OCI-LY7 (cell line): ENCODE measurements around the gene EGFL7. TPM values are rescaled to one million over a fixed set of nuclear protein-coding genes. Genes with fewer than 3 reads are reported as not detected.

ENCODE experiments used
- BruUV-seq: library from RNA; stranded (reverse); fragments of 400-500 nt; replicated peaks from 2 replicates; lab custom pipeline; 2021; lab: Mats Ljungman, UMichigan
- CTCF ChIA-PET: fragments of 300-600 bp; sonication (Branson Sonifier 250); formaldehyde crosslinking; loops from one replicate; lab custom pipeline; 2022; ENCODE audit warnings: antibody characterized with exemption; ENCODE audit not compliant: unreplicated experiment; lab: Charles Lee
- POLR2A ChIA-PET: fragments of 300-600 bp; sonication (Branson Sonifier 250); formaldehyde crosslinking; loops from one replicate; lab custom pipeline; 2022; ENCODE audit warnings: antibody characterized with exemption; lab: Charles Lee
- DNase-seq: peaks from one replicate; pipeline ENCODE4 v3.0.0-alpha.2; 2015; ENCODE audit warnings: low spot score
- H2AFZ ChIP-seq: fragments of 200-600 bp; sonication (generic), shearing (Covaris generic); 2 replicates; pipeline ENCODE4 v1.6.1; 2014; ENCODE audit warnings: mild to moderate bottlenecking, antibody characterized with exemption, low read length, moderate library complexity
- H3K27ac ChIP-seq: fragments of 200-600 bp; sonication (generic); 2 replicates; pipeline ENCODE4 v1.5.1; 2014; ENCODE audit warnings: mixed run types, low read depth, mild to moderate bottlenecking, moderate library complexity, low read length, inconsistent platforms; ENCODE audit not compliant: poor library complexity, severe bottlenecking
- H3K36me3 ChIP-seq: fragments of 200-600 bp; sonication (generic); 2 replicates; pipeline ENCODE4 v1.6.1; 2014; ENCODE audit warnings: mild to moderate bottlenecking, antibody characterized with exemption, low read length, moderate library complexity, mixed read lengths; ENCODE audit not compliant: insufficient read depth
- H3K4me1 ChIP-seq: fragments of 200-600 bp; sonication (generic); 2 replicates; pipeline ENCODE4 v1.5.1; 2014; ENCODE audit warnings: mild to moderate bottlenecking, low read length; ENCODE audit not compliant: insufficient read depth, poor library complexity, severe bottlenecking
- H3K4me2 ChIP-seq: fragments of 200-600 bp; sonication (generic); 2 replicates; pipeline ENCODE4 v1.6.1; 2014; ENCODE audit warnings: mild to moderate bottlenecking, low read length
- H3K4me3 ChIP-seq: fragments of 200-600 bp; sonication (generic); 2 replicates; pipeline ENCODE4 v1.5.1; 2014; ENCODE audit warnings: mild to moderate bottlenecking, low read depth, low read length; ENCODE audit not compliant: poor library complexity, severe bottlenecking
- H3K79me2 ChIP-seq: fragments of 200-600 bp; sonication (generic); 2 replicates; pipeline ENCODE4 v1.6.1; 2016; ENCODE audit warnings: low read depth, mild to moderate bottlenecking, low read length, moderate library complexity, mixed read lengths; ENCODE audit not compliant: insufficient read depth
- H3K9me2 ChIP-seq: fragments of 200-600 bp; sonication (generic); 2 replicates; pipeline ENCODE4 v1.6.1; 2016; ENCODE audit warnings: mild to moderate bottlenecking, low read length, mixed read lengths; ENCODE audit not compliant: insufficient read depth
- H3K9me3 ChIP-seq: fragments of 200-600 bp; sonication (generic); 2 replicates; pipeline ENCODE4 v1.6.1; 2014; ENCODE audit warnings: mild to moderate bottlenecking, mixed run types, low read length, mixed read lengths
- H4K20me1 ChIP-seq: fragments of 200-600 bp; sonication (generic); 2 replicates; pipeline ENCODE4 v1.6.1; 2014; ENCODE audit warnings: mild to moderate bottlenecking, antibody characterized with exemption, low read length, moderate library complexity, mixed read lengths; ENCODE audit not compliant: insufficient read depth
- CTCF ChIP-seq: fragments of 200-600 bp; sonication (generic); conservative IDR thresholded peaks from 2 replicates; pipeline ENCODE4 v1.5.1; 2014; ENCODE audit warnings: mild to moderate bottlenecking, antibody characterized with exemption, low read length, moderate library complexity, mixed read lengths
- EZH2phosphoT487 ChIP-seq: fragments of 200-600 bp; sonication (generic); IDR thresholded peaks from 2 replicates; pipeline ENCODE4 v1.6.1; 2018; ENCODE audit warnings: low read depth, borderline replicate concordance, mild to moderate bottlenecking, mixed run types, antibody characterized with exemption, low read length, moderate library complexity, mixed read lengths
- intact Hi-C: fragments of 100-400 bp; cut with micrococcal nuclease; formaldehyde crosslinking; loops from one replicate; pipeline ENCODE4 v1.10.0; 2022; ENCODE audit not compliant: unreplicated experiment
- total RNA-seq, 2 experiments: library from RNA; depleted of rRNA in 1 of 2; stranded (reverse); fragments of >200 nt in 1 of 2; shearing (Covaris generic) in 1 of 2; gene quantifications; 2 replicates each; pipeline ENCODE4 v1.2.3, GENCODE V29; 2014 to 2022

EGFL7 gene
- total RNA-seq, 2 experiments from 2014 or later, result not detected

DNA sequence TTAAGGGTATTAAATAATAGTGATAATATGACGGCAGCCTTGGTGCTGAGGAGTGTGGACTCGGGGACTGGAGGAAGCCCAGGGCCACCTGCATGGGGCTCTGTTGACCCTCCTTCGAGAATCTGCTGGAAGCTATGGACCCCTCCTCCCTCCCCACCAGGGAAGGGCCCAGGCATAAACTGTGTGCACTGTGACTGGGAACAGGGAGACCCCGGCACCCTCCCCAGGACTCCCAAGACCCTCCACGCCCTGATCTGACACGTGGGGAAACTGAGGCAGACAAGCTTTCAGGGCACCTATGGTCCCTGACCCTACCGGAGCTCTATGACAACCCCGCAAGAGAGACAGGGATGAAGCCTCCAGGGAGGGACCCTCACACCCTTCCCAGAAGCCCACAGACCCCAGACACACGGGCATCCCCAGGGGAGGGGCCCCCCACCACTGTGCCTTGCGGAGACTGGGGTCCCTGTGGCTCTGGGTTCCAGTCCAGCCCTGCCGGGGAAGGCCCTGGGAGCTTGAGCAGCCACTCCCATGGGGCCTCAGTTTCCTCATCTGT lies 6.5 kb upstream of the EGFL7 start:
- intact Hi-C loops, result no loop called here
- ChIA-PET CTCF (no interaction called here), POLR2A (no interaction called here)
- no peaks in the 10 kb centered on the region for H3K9me2 ChIP-seq
- peaks cover 8% of the 10 kb centered on the region for H3K4me1 ChIP-seq
- BruUV-seq, result no TSS peak
- H3K4me2 ChIP-seq, result peak overlapping the region; percentile 28
- no peaks in the 10 kb centered on the region for H3K79me2 ChIP-seq
- no peaks in the 10 kb centered on the region for H4K20me1 ChIP-seq
- no peak for DNase-seq
- no peak overlapping the region for H3K4me3 ChIP-seq
- TF ChIP-seq EZH2phosphoT487 (no peak), CTCF (no peak)
- H3K36me3 ChIP-seq, result no peaks in the 10 kb centered on the region
- no peaks in the 10 kb centered on the region for H3K9me3 ChIP-seq
- H2AFZ ChIP-seq, result no peak overlapping the region
- H3K27ac ChIP-seq, result no peak overlapping the region

- DNase-seq, result no peak
- no peak overlapping the region for H3K4me2 ChIP-seq
- ChIA-PET CTCF (no interaction called here), POLR2A (no interaction called here)
- no peaks in the 10 kb centered on the region for H4K20me1 ChIP-seq
- no TSS peak for BruUV-seq
- H3K4me1 ChIP-seq, result peaks cover 8% of the 10 kb centered on the region
- no peaks in the 10 kb centered on the region for H3K79me2 ChIP-seq
- no peaks in the 10 kb centered on the region for H3K9me3 ChIP-seq
- H3K4me3 ChIP-seq, result no peak overlapping the region
- H2AFZ ChIP-seq, result no peak overlapping the region
- no peak overlapping the region for H3K27ac ChIP-seq
- H3K9me2 ChIP-seq, result no peaks in the 10 kb centered on the region
- intact Hi-C loops, result no loop called here
- H3K36me3 ChIP-seq, result no peaks in the 10 kb centered on the region
- TF ChIP-seq EZH2phosphoT487, result no peak
- no peak for TF ChIP-seq CTCF
Measured at GRCh38 chr9:136656795-136657611, 5.7 kb upstream of the EGFL7 start.
